GM12891 (cell line): ENCODE measurements around the gene SMIM41.

Experiments
- PAX5 ChIP-seq: IDR thresholded peaks from 2 replicates; pipeline ENCODE4 v1.6.1; 2011; ENCODE audit warnings: low read length, moderate library complexity, mild to moderate bottlenecking; ENCODE audit not compliant: insufficient read depth, severe bottlenecking
- POLR2A ChIP-seq: IDR thresholded peaks from 2 replicates; pipeline ENCODE4 v1.6.1; 2011; ENCODE audit warnings: low read depth, low read length, control low read depth
- POLR2AphosphoS5 ChIP-seq: IDR thresholded peaks from 2 replicates; pipeline ENCODE4 v1.6.1; 2011; ENCODE audit warnings: low read depth, low read length, control low read depth
- POU2F2 ChIP-seq: IDR thresholded peaks from 2 replicates; pipeline ENCODE4 v1.6.1; 2011; ENCODE audit warnings: low read depth, mild to moderate bottlenecking, control low read depth, low read length, moderate library complexity
- SPI1 ChIP-seq: IDR thresholded peaks from 2 replicates; pipeline ENCODE4 v1.6.1; 2011; ENCODE audit warnings: low read depth, low read length, control low read depth
- TAF1 ChIP-seq: IDR thresholded peaks from 2 replicates; pipeline ENCODE4 v1.6.1; 2011; ENCODE audit warnings: low read depth, low read length, control low read depth

DNA sequence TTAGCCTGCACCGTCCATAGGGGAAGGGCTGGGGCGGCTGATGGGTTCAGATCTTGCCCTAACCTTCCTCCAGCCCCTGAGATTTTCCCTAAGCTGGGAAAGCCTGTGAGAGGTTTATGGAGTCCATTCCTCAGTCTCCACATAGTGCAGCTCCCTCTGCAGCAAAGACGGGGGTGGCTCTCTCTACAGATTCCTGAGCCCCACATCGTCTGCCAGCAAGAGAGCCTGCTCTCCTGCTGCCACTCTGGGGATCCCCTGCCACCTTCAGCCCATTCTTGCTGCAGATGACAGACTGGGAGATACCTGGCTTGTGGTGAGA is 3.1 kb downstream of the SMIM41 start:
- TF ChIP-seq POLR2A (no peak), POLR2AphosphoS5 (no peak), TAF1 (no peak), SPI1 (no peak), POU2F2 (no peak), PAX5 (no peak)
